ENCODE data around the gene NSMCE1. TPM values are rescaled to one million over a fixed set of nuclear protein-coding genes. Genes with fewer than 3 reads are reported as not detected.

Gene NSMCE1
- total and polyA plus RNA-seq, 2 of the 8 experiments (the other 6 are each of a cell fraction or from before 2014, with no cell fraction given): 8.1 to 16.6 TPM

DNA sequence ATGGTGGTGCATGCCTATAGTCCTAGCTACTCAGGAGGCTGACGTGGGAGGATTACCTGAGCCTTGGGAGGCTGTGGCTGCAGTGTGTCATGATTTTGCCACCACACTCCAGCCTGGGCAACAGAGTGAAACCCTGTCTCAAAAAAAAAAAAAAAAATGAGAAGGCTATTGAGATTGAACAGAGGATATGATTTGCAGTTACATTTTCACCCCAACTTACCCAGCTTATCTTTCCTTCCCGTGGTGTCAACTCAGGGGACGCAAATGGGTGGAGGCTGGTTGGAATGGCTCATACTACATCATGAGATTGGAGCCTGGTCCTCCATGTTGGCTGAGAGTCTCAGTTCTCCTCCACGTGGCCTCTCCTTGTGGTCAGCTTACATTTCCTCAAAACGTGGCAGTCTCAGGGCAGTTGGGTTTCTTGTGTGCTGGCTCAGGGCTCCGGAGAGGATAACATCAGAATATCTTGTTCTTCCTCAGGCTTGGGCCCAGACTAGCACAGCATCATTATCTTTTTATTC, 17.2 kb upstream of the NSMCE1 start (continued):
- TF ChIP-seq CBX8 (IDR thresholded peaks at IDR 0.05; ENCODE audit: borderline replicate concordance, low read depth, low read length) (no peak), PHF8 (conservative IDR thresholded peaks at IDR 0.05; ENCODE audit: low read depth, low read length) (no peak), CBX5 (IDR thresholded peaks at IDR 0.05; ENCODE audit: low read depth, low read length) (no peak), SAP30 (IDR thresholded peaks at IDR 0.05; ENCODE audit: insufficient read depth, insufficient replicate concordance, low read length) (no peak)

Measured in H1 (cell line).